GM12892 (cell line): Measurements from ENCODE around the gene SLC9A9.
"Not testable (repeated sequence)": the region's sequence is repeated elsewhere in the genome, so short reads cannot be mapped to it uniquely, and the experiment has no call there.

Experiments used
- DNase-seq: peaks from one replicate; pipeline ENCODE4 v3.0.0; 2011; ENCODE audit not compliant: insufficient read length
- FAIRE-seq: peaks from 2 replicates; lab custom pipeline; 2011; peaks lifted over from hg19 to GRCh38; lab: Jason Lieb, UNC
- POLR2A ChIP-seq: IDR thresholded peaks from 2 replicates; pipeline ENCODE4 v1.6.1; 2011; ENCODE audit warnings: low read depth, low read length, control low read depth
- POLR2AphosphoS5 ChIP-seq: IDR thresholded peaks from 2 replicates; pipeline ENCODE4 v1.6.1; 2011; ENCODE audit warnings: low read depth, low read length, control low read depth
- TAF1 ChIP-seq: IDR thresholded peaks from 2 replicates; pipeline ENCODE4 v1.6.1; 2011; ENCODE audit warnings: low read depth, mild to moderate bottlenecking, control low read depth, low read length, borderline replicate concordance

SLC9A9 gene

GRCh38 chr3:143287403-143287802, 560.9 kb downstream of the SLC9A9 start:
- TF ChIP-seq POLR2AphosphoS5 (no peak), POLR2A (no peak), TAF1 (no peak)

GRCh38 chr3:143286392-143287010, 561.8 kb downstream of the SLC9A9 start:
- no peak for DNase-seq
- peak; percentile 14 for FAIRE-seq
- TF ChIP-seq TAF1 (no peak), POLR2A (no peak), POLR2AphosphoS5 (no peak)

More at GRCh38 chr3:143287403-143287802, 560.9 kb downstream of the SLC9A9 start:
- FAIRE-seq (no peak), DNase-seq (no peak)

GRCh38 chr3:143283432-143284128, 564.7 kb downstream of the SLC9A9 start:
- TF ChIP-seq POLR2AphosphoS5 (no peak), POLR2A (no peak), TAF1 (no peak)
- no peak for FAIRE-seq
- DNase-seq, result no peak

- FAIRE-seq (no peak), DNase-seq (no peak)
- no peak for TF ChIP-seq POLR2AphosphoS5
- no peak for TF ChIP-seq POLR2A
- TF ChIP-seq TAF1, result no peak
These were observed 567.3 kb downstream of the SLC9A9 start for GRCh38 chr3:143280984-143281383.

- FAIRE-seq, result not testable (repeated sequence)
These were observed 568.7 kb downstream of the SLC9A9 start for GRCh38 chr3:143279567-143279966.

GRCh38 chr3:143278721-143279120, 569.5 kb downstream of the SLC9A9 start:
- DNase-seq (no peak), FAIRE-seq (no peak)
- no peak for TF ChIP-seq TAF1
- no peak for TF ChIP-seq POLR2AphosphoS5
- TF ChIP-seq POLR2A, result no peak

More at GRCh38 chr3:143279567-143279966, 568.7 kb downstream of the SLC9A9 start:
- DNase-seq, result not testable (repeated sequence)

GRCh38 chr3:143277531-143277930, 570.7 kb downstream of the SLC9A9 start:
- no peak for FAIRE-seq
- no peak for DNase-seq
- TF ChIP-seq POLR2A (no peak), TAF1 (no peak), POLR2AphosphoS5 (no peak)

GRCh38 chr3:143276592-143276991, 571.7 kb downstream of the SLC9A9 start:
- DNase-seq (no peak), FAIRE-seq (peak; percentile 67)
- TF ChIP-seq TAF1, result no peak
- TF ChIP-seq POLR2A, result no peak
- TF ChIP-seq POLR2AphosphoS5, result no peak

GRCh38 chr3:143273975-143274690, 574.1 kb downstream of the SLC9A9 start:
- no peak for DNase-seq
- TF ChIP-seq TAF1, result no peak
- TF ChIP-seq POLR2AphosphoS5, result no peak
- FAIRE-seq, result no peak

GRCh38 chr3:143271136-143271535, 577.1 kb downstream of the SLC9A9 start:
- DNase-seq (no peak), FAIRE-seq (no peak)
- TF ChIP-seq POLR2A, result no peak
- TF ChIP-seq TAF1, result no peak
- TF ChIP-seq POLR2AphosphoS5, result no peak

GRCh38 chr3:143269741-143270140, 578.5 kb downstream of the SLC9A9 start:
- DNase-seq, result no peak
- FAIRE-seq, result no peak
- no peak for TF ChIP-seq POLR2A
- no peak for TF ChIP-seq TAF1
- no peak for TF ChIP-seq POLR2AphosphoS5

- no peak for DNase-seq
- FAIRE-seq, result no peak
- TF ChIP-seq POLR2AphosphoS5, result no peak
- no peak for TF ChIP-seq POLR2A
- no peak for TF ChIP-seq TAF1
These were observed 580.3 kb downstream of the SLC9A9 start for GRCh38 chr3:143267989-143268388.
